HG02970 (cell line): ENCODE measurements around the gene DNAI1.
"Not testable (repeated sequence)": the region's sequence is repeated elsewhere in the genome, so short reads cannot be mapped to it uniquely, and the experiment has no call there.

ENCODE experiments used
- ATAC-seq: cut with Tn5 transposase; IDR thresholded peaks from one replicate; pipeline ENCODE4 v1.9.1; 2021; ENCODE audit warnings: mild to moderate bottlenecking, moderate library complexity, moderate number of reproducible peaks; ENCODE audit not compliant: unreplicated experiment, low FRiP score

Gene DNAI1

GRCh38 chr9:34446951-34447350, 11.7 kb upstream of the DNAI1 start:
- no peak for ATAC-seq

- no peak for ATAC-seq
Observed at GRCh38 chr9:34450644-34451043, 8.0 kb upstream of the DNAI1 start.

- ATAC-seq, result no peak
Observed at GRCh38 chr9:34451135-34451534, 7.5 kb upstream of the DNAI1 start.

DNA sequence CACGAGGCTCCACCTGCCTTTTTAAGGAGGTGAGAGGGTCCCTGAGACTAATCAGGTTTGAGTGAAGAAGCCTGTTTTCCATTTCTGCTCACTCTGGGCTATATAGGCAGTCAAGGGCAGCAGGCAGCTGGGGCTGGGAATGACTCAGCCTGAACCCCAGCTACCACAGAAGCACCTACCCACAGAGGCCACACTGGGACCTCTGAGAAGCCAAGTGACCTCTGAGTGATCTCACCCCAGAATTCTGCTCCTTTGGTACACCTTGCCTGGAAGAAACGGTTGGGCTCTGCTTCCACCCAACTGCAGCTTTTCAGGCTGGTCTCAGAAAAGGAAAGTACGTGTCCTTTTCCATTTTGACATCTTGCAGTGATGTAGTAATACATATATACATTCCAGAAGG, 7.1 kb upstream of the DNAI1 start:
- ATAC-seq, result no peak

GRCh38 chr9:34452568-34452967, 6.0 kb upstream of the DNAI1 start:
- no peak for ATAC-seq

DNA sequence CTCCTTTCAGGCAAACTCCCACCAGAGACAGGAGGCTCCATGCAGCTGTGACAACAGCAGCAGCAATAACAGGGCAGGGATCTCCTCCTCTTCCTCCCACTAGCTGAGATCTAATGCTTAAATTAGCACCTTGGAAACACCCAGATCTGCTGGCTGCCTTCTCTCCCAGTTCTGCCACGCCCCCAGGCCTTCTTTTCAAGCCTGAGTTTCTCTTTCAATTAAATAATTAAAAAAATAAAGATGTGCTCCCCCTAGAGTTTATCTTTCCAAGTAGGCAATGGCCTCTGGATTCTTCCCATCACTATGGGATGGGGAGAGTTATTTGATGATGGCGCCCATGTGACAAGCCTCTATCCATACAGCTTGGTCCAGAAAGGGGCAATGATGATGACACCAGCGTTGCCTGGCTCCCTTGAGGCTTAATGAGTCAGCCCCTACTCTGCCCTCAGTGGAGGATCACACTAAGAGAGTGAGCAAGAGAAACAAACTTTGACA, 4.0 kb upstream of the DNAI1 start:
- no peak for ATAC-seq

DNA sequence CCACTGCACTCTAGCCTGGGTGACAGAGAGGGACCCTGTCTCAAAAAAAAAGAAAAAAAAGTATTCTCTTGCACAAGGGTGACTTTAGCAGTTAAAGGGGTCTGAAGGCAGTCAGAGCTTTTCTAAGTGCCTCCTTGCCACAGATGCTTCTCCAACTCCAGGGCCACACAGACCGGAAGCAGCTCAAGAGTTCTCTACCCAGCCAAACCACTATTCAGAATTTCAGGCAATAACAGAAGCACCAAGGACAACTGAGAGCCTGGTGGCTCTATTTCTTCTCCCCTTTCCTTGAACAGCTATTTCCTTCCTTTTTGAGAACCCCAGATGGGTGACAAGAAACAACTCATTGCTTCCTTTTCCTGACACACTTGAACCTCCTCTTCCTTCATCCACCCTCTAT, 2.5 kb upstream of the DNAI1 start:
- ATAC-seq, result no peak

- ATAC-seq, result no peak
Observed at GRCh38 chr9:34456746-34457145, 1.9 kb upstream of the DNAI1 start.

GRCh38 chr9:34457266-34458012, 1.2 kb upstream of the DNAI1 start:
- no peak for ATAC-seq

DNA sequence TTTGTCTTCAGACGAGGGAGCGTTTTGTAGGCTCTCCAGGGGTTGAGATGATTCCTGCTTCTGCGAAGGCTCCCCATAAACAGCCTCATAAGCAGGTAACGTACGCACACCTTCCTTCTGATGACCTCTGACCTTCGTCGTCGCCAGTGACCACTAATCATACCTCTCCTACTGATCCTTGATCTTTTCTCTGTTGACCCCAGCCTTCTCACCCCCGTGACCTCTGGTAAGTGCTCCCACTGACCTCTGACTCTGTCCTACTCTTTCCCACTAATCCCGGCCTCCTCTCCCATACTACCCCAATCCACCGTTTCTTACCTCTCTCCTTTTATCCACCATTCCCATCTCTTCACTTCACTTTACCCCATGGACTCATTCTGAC, 345 bp downstream of the DNAI1 start:
- no peak for ATAC-seq

GRCh38 chr9:34459356-34459755, 751 bp downstream of the DNAI1 start:
- ATAC-seq, result no peak

GRCh38 chr9:34459941-34460340, 1.3 kb downstream of the DNAI1 start:
- no peak for ATAC-seq

DNA sequence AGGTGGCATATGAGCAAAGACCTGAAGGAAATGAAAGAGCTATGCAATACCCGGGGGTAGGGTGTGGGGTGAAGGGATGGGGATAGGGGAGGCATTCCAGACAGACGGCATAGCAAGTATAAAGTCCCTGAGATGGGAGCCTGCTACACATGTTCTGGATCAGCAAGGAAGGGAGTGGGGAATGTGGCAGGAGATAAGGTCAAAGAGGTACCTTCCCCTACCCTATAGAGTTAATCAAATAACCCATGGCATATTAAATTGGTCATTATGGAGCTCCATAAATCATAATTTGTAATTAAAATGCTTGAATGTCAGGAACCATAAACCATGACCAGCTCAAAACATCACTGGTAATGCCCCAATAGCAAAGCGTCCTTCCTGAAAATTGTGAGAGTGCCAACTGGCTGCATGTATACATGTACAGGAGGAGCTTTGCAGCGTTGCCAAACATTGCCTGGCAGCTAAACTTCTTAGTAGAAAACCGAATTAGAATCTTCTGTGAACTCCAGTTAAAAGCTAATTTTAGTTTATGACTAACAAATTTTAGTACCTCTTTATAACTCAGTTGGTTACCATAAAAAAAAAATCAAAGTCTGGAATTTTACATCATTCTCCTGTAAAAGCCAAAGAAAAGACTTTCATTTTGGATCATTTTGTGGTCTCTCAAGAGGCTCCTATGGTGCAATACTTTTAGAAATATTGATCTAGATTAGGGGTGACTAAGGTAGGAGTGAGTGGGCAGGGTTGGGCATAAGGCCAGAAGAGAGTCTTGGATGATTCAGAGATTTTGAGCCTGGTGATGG, 4.7 kb downstream of the DNAI1 start:
- ATAC-seq, result no peak

DNA sequence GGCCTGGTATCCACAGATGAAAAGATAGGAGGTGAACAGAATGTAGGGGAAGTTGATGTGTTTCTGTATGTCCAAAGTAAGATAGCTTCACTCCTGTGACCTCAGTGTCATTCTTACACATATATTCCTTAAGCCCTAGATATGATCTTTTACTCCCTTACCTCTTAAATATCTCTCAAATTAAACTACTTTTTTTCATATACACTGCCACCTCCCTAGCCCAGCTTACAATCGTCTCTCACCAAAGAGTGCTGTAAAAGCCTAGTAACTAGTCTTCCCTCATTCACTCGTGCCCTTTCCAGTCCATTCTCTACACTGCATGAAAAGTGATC, 5.3 kb downstream of the DNAI1 start:
- ATAC-seq, result no peak

DNA sequence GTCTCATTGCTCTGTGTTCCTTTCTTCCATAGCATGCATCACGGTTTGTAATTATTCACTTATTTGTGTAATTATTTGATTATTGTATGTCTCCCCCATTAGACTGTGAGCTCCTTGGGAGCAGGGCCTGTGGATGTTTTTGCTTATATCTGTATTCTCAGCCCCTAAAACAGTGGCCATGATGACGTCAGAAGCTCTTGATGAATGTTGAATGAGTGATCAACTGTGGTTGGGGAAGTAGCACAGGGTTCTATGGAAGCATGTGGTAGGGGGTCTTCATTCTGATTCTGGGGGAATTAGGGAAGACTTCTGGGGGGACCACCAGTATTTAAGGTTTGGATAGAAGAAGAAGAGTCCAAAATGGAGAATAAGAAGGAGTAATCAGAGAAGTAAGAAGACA, 6.0 kb downstream of the DNAI1 start:
- no peak for ATAC-seq

- ATAC-seq, result no peak
Observed at GRCh38 chr9:34465468-34465867, 6.9 kb downstream of the DNAI1 start.

DNA sequence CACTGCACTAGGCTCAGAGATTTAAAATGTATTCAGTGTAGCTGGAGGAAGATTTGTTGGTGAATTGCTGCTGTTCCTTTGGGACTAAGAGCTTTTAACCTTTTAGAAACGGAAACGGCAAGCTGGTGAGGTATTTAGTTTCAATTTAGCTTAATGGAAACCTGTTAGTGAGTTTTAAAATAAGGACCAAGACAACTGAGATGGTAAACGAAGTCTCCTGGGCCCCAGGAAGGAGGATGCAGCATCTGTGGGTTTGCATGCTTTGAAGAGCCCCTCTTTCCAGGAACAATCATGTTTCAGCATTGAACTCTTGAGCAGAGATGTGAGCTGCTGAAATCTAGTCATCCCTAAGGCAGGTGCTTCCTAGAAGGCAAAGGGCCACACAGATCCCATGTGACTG, 16.5 kb downstream of the DNAI1 start:
- no peak for ATAC-seq

- no peak for ATAC-seq
Observed at GRCh38 chr9:34477541-34477940, 18.9 kb downstream of the DNAI1 start.

DNA sequence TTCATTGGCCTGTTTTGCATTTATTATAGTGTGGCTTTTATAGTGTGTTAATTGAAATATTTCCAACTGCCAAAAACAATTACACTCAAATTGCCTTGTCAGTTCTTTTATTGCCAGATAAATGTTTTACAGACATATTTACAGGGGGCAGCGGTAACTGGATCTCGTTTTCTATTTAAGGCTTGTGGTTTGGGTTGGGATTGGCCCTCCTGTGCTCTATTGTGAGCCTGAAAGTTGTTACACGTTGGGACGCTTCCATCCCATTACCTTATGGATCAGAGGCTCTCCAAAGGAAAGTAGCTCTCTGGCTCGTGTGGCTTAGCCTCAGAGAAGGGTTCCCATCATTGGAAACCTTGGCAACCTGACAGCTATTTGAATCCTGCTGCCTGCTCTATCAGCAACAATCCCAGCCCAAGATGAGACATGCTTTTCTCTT, 20.8 kb downstream of the DNAI1 start:
- ATAC-seq, result no peak

DNA sequence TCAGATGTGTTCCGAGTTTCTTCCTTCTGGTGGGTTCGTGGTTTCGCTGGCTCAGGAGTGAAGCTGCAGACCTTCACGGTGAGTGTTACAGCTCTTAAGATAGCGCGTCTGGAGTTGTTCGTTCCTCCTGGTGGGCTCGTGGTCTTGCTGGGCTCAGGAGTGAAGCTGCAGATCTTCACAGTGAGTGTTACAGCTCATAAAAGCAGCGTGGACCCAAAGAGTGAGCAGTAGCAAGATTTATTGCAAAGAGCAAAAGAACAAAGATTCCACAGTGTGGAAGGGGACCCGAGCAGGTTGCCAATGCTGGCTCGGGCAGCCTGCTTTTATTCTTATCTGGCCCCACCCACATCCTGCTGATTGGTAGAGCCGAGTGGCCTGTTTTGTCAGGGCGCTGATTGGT, 23.0 kb downstream of the DNAI1 start:
- ATAC-seq, result not testable (repeated sequence)

DNA sequence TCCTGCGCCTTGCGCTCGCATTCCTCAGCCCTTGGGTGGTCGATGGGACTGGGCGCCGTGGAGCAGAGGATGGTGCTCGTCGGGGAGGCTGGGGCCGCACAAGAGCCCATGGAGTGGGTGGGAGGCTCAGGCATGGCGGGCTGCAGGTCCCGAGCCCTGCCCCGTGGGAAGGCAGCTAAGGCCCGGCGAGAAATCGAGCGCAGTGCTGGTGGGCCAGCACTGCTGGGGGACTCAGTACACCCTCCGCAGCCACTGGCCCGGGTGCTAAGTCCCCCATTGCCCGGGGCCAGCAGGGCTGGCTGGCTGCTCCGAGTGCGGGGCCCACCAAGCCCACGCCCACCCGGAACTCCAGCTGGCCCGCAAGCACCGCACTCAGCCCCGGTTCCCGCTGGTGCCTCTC, 24.1 kb downstream of the DNAI1 start:
- not testable (repeated sequence) for ATAC-seq

DNA sequence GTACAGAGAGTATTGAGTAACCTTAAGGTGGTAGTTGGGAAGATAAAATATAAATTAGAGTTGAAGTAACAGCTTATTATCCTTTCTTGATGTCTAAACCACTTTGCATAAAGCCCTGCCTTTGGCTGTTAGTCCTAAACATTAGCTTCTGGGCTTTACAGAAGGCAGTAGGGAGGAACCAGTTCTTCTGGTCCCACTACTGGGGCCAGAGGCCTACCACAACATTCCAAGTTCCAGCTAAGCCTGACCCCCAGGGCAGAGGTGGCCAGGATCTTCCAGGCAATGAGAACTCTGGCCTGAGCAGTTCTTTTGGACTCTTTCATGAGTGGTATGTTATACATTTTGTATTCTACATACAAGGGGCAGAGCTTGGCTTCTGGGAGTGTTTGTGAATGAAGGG, 26.1 kb downstream of the DNAI1 start:
- no peak for ATAC-seq
